MCF 10A (cell line): ENCODE data around the gene CXCL6. TPM values are rescaled to one million over a fixed set of nuclear protein-coding genes. Genes with fewer than 3 reads are reported as not detected.

Source experiments
- BruUV-seq: library from RNA; stranded (reverse); fragments of 400-500 nt; replicated peaks from 2 replicates; lab custom pipeline; 2021; lab: Mats Ljungman, UMichigan
- CTCF ChIA-PET: fragments of 300-600 bp; sonication (Branson Sonifier 250); formaldehyde crosslinking; extraction: SDS; loops from one replicate; lab custom pipeline; 2021; ENCODE audit warnings: antibody characterized with exemption, inconsistent platforms; lab: Yijun Ruan, JAX
- POLR2A ChIA-PET: fragments of 300-600, 350-650 bp; sonication (Branson Sonifier 250); formaldehyde crosslinking; extraction: SDS; loops from one replicate; lab custom pipeline; 2020; ENCODE audit warnings: antibody characterized with exemption, inconsistent platforms; lab: Yijun Ruan, JAX
- DNase-seq: peaks from one replicate; pipeline ENCODE4 v3.0.0-alpha.2; 2018; ENCODE audit not compliant: unreplicated experiment
- H3K27ac Mint-ChIP-seq: one replicate; pipeline ENCODE4 v1.8.0; 2022; ENCODE audit warnings: mild to moderate bottlenecking, low read depth, mixed read lengths; ENCODE audit not compliant: unreplicated experiment
- H3K27me3 Mint-ChIP-seq: one replicate; pipeline ENCODE4 v1.8.0; 2022; ENCODE audit warnings: mixed read lengths; ENCODE audit not compliant: insufficient read depth, unreplicated experiment
- H3K36me3 Mint-ChIP-seq: one replicate; pipeline ENCODE4 v1.8.0; 2022; ENCODE audit warnings: mild to moderate bottlenecking, moderate library complexity, mixed read lengths; ENCODE audit not compliant: insufficient read depth, unreplicated experiment
- H3K4me1 Mint-ChIP-seq: one replicate; pipeline ENCODE4 v1.8.0; 2022; ENCODE audit warnings: mixed read lengths; ENCODE audit not compliant: insufficient read depth, unreplicated experiment
- H3K4me3 Mint-ChIP-seq: one replicate; pipeline ENCODE4 v1.8.0; 2022; ENCODE audit warnings: mild to moderate bottlenecking, moderate library complexity, mixed read lengths; ENCODE audit not compliant: unreplicated experiment
- H3K9me3 Mint-ChIP-seq: one replicate; pipeline ENCODE4 v1.8.0; 2022; ENCODE audit warnings: mixed read lengths; ENCODE audit not compliant: unreplicated experiment
- intact Hi-C: fragments of 100-400 bp; cut with micrococcal nuclease; formaldehyde crosslinking; loops from 2 replicates; pipeline ENCODE4 v1.14.1; 2022
- total RNA-seq: library from RNA; stranded (reverse); gene quantifications from 2 replicates; pipeline ENCODE4 v1.2.3, GENCODE V29; 2022
- TF ChIP-seq, protein P1 (sequence below): fragments of 200-600 bp; IDR thresholded peaks from one replicate; pipeline ENCODE4 v1.8.0; 2022; ENCODE audit warnings: antibody characterized with exemption, mild to moderate bottlenecking; ENCODE audit not compliant: unreplicated experiment

CXCL6 gene
- total RNA-seq, 1 experiment from 2014 or later = not detected

DNA sequence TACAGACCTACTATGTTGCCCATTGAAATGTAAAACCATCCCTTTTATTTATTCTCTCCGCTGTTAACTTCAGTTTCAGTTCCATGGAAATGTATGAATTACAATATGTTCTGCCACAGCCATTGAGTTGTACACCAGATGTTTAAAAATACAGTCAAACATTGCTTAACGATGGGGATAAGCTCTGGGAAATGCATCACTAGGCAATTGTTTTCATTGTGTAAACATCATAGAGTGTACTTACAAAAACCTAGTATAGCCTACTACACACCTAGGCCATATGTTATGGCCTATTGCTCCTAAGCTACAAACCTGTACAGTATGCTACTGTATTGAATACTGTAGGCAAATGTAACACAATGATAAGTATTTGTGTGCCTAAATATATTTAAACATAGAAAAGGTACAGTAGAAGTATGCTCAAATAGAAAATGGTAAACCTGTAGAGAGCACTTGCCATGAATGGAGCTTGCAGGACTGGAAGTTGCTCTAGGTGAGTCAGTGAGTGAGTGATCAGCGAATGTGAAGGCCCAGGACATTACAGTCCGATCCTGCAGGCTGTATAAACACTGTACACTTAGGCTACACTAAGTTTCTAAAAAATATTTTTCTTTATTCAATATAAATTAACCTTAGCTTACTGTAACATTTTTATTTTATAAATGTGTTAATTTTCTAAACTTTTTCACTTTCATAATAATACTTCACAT lies 13.9 kb downstream of the CXCL6 start:
- BruUV-seq = no TSS peak
- CTCF ChIA-PET = interaction anchor here (0.6 to 4.3 kb wide), 3 partner anchors 13 to 197 kb away, joined by 4 to 22 read pairs (median 13); no protein-coding TSS in a partner anchor
- H3K27me3 Mint-ChIP-seq = no peaks in the 10 kb centered on the region
- intact Hi-C loops = no loop called here
- TF ChIP-seq, protein P1, sequence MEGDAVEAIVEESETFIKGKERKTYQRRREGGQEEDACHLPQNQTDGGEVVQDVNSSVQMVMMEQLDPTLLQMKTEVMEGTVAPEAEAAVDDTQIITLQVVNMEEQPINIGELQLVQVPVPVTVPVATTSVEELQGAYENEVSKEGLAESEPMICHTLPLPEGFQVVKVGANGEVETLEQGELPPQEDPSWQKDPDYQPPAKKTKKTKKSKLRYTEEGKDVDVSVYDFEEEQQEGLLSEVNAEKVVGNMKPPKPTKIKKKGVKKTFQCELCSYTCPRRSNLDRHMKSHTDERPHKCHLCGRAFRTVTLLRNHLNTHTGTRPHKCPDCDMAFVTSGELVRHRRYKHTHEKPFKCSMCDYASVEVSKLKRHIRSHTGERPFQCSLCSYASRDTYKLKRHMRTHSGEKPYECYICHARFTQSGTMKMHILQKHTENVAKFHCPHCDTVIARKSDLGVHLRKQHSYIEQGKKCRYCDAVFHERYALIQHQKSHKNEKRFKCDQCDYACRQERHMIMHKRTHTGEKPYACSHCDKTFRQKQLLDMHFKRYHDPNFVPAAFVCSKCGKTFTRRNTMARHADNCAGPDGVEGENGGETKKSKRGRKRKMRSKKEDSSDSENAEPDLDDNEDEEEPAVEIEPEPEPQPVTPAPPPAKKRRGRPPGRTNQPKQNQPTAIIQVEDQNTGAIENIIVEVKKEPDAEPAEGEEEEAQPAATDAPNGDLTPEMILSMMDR = no peak
- H3K27ac Mint-ChIP-seq = no peak overlapping the region
- H3K4me1 Mint-ChIP-seq = peaks cover 7% of the 10 kb centered on the region
- H3K9me3 Mint-ChIP-seq = no peaks in the 10 kb centered on the region
- no peaks in the 10 kb centered on the region for H3K36me3 Mint-ChIP-seq
- DNase-seq = no peak
- no peak overlapping the region for H3K4me3 Mint-ChIP-seq
- POLR2A ChIA-PET = interaction anchor here (0.6 to 0.7 kb wide), 3 partner anchors 60 to 455 kb away, joined by 3 to 5 read pairs (median 3); no protein-coding TSS in a partner anchor

DNA sequence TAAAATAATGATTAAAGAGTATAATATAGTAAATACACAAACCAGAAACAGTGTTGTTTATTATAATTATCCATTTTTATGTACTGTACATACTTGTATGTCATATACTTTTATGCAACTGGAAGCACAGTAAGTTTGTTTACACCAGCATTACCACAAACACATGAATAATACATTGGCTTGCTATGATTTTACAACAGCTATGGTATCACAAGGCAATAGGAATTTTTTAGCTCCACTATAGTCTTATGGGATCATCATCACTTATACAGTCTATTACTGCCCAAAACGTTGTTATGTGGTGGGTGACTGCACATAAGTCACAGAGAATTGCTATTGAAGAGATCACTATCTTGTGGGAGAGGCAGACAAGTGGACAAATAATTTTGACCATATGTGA lies 14.8 kb downstream of the CXCL6 start:
- H3K4me1 Mint-ChIP-seq = peaks cover 9% of the 10 kb centered on the region
- no peaks in the 10 kb centered on the region for H3K27me3 Mint-ChIP-seq
- no TSS peak for BruUV-seq
- POLR2A ChIA-PET = interaction anchor here (0.7 to 1.1 kb wide), 2 partner anchors 128 to 454 kb away, joined by 3 read pairs; no protein-coding TSS in a partner anchor
- intact Hi-C loops = no loop called here
- no peaks in the 10 kb centered on the region for H3K36me3 Mint-ChIP-seq
- H3K27ac Mint-ChIP-seq = no peak overlapping the region
- CTCF ChIA-PET = interaction anchor here (2.2 to 4.3 kb wide), 2 partner anchors 12 to 121 kb away, joined by 13 to 22 read pairs; no protein-coding TSS in a partner anchor
- DNase-seq = no peak
- H3K9me3 Mint-ChIP-seq = no peaks in the 10 kb centered on the region
- H3K4me3 Mint-ChIP-seq = no peak overlapping the region
- TF ChIP-seq, protein P1 = no peak

DNA sequence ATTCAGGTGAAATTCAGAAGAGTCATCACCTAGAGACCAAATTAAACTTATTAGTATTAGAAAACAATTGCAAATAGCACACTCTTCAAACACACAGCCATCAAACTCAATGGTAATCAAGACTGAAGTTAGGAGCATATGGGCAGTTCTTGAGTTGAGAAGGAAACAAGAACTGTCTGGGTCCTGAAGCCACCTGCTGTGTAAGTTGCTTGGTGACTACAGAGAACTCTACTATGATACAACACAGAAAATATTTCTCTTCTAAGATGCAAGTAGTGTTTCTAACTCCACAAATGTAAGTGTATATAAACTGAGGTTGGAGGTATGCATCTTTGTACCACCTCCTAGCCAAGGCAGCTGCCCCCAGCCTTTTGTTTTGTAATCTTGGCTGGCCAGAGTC lies 16.3 kb downstream of the CXCL6 start:
- no peaks in the 10 kb centered on the region for H3K36me3 Mint-ChIP-seq
- no peak for DNase-seq
- H3K4me1 Mint-ChIP-seq = peaks cover 9% of the 10 kb centered on the region
- H3K27me3 Mint-ChIP-seq = no peaks in the 10 kb centered on the region
- H3K27ac Mint-ChIP-seq = no peak overlapping the region
- no TSS peak for BruUV-seq
- no peak overlapping the region for H3K4me3 Mint-ChIP-seq
- intact Hi-C loops = no loop called here
- H3K9me3 Mint-ChIP-seq = no peaks in the 10 kb centered on the region
- TF ChIP-seq, protein P1 = no peak
- CTCF ChIA-PET = interaction anchor here (1.0 to 4.3 kb wide), 2 partner anchors 11 to 189 kb away, joined by 6 to 22 read pairs; no protein-coding TSS in a partner anchor
- POLR2A ChIA-PET = interaction anchor here (0.8 kb wide), 1 partner anchor 188 kb away, joined by 3 read pairs; no protein-coding TSS in a partner anchor

DNA sequence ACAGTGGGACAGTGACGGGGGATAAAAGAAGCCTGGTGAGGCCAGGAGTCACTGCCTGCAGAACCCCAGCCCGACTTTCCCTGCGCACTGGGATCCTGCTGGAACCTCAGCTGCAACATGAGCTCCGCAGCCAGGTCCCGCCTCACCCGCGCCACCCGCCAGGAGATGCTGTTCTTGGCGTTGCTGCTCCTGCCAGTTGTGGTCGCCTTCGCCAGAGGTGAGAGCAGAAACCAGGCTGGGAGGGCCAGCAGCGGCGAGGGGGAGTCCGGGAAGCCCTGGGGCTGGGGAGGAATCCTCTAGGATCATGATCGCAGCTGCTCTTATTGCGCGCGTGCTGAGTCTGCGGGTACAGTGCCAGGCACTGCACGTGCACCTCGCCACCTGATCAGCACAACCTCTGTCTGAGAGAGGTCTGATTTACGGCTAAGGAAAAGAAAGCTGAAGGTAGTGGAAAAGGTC lies 16.8 kb downstream of the CXCL6 start, which contains the start of gene PF4V1:
TSS of gene PF4V1 (plus strand) at position 51 of the 459 bp plus-strand sequence. CDS start at position 118, 67 bp downstream.
- intact Hi-C loops = no loop called here

More for the DNA sequence above, 16.8 kb downstream of the CXCL6 start, which contains the start of gene PF4V1:
- no TSS peak for BruUV-seq
- Mint-ChIP-seq H3K36me3 (no peaks in the 10 kb centered on the region), H3K4me1 (peaks cover 9% of the 10 kb centered on the region), H3K27me3 (no peaks in the 10 kb centered on the region), H3K9me3 (no peaks in the 10 kb centered on the region), H3K4me3 (no peak within 1 kb of the TSS), H3K27ac (no peak within 1 kb of the TSS)
- DNase-seq = no peak
- POLR2A ChIA-PET = no interaction called here
- TF ChIP-seq, protein P1 = no peak
- CTCF ChIA-PET = interaction anchor here (1.3 to 3.6 kb wide), 2 partner anchors 9 to 11 kb away, joined by 3 to 25 read pairs; no protein-coding TSS in a partner anchor
